C4-2B (cell line): ENCODE measurements around the gene CLDND1.

Experiments
- ZFX ChIP-seq: fragments of 450-650 bp; IDR thresholded peaks from 2 replicates; pipeline ENCODE4 v1.6.1; 2017
- TF ChIP-seq, protein P1 (sequence below): fragments of 450-650 bp; conservative IDR thresholded peaks from 2 replicates; pipeline ENCODE4 v1.5.1; 2017; ENCODE audit warnings: mild to moderate bottlenecking

GRCh38 chr3:98508582-98508981 lies 14.1 kb downstream of the CLDND1 start:
- TF ChIP-seq, protein P1, sequence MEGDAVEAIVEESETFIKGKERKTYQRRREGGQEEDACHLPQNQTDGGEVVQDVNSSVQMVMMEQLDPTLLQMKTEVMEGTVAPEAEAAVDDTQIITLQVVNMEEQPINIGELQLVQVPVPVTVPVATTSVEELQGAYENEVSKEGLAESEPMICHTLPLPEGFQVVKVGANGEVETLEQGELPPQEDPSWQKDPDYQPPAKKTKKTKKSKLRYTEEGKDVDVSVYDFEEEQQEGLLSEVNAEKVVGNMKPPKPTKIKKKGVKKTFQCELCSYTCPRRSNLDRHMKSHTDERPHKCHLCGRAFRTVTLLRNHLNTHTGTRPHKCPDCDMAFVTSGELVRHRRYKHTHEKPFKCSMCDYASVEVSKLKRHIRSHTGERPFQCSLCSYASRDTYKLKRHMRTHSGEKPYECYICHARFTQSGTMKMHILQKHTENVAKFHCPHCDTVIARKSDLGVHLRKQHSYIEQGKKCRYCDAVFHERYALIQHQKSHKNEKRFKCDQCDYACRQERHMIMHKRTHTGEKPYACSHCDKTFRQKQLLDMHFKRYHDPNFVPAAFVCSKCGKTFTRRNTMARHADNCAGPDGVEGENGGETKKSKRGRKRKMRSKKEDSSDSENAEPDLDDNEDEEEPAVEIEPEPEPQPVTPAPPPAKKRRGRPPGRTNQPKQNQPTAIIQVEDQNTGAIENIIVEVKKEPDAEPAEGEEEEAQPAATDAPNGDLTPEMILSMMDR = no peak
- no peak for TF ChIP-seq ZFX
